Stimulated activated naive B cell treated with anti-CD40 and anti-IgM and Interleukin-4, amounts not matched to agents 10 μg/mL and 1 μg/mL and 100 μg/mL, for 72 hours (primary cell): ENCODE results near the gene RAD51AP2.

Experiments
- ATAC-seq, 2 donors: fragments of 150-1000 bp; cut with Tn5 transposase; replicated peaks; 2 replicates each; pipeline ENCODE4 v1.10.0; 2021; ENCODE audit warnings: moderate library complexity in 1 of 2
- DNase-seq: peaks from one replicate; pipeline ENCODE4 v3.0.0; 2021
- H3K27ac Mint-ChIP-seq: one replicate; pipeline ENCODE4 v1.8.0; 2022; ENCODE audit warnings: mild to moderate bottlenecking, mixed read lengths
- H3K27me3 Mint-ChIP-seq, 2 donors: one replicate each; pipeline ENCODE4 v1.8.0; 2022; ENCODE audit warnings: mixed read lengths in 2 of 2
- H3K36me3 Mint-ChIP-seq, 2 donors: one replicate each; pipeline ENCODE4 v1.8.0; 2022; ENCODE audit warnings: mixed read lengths in 2 of 2, mild to moderate bottlenecking in 1 of 2
- H3K4me1 Mint-ChIP-seq, 2 donors: one replicate each; pipeline ENCODE4 v1.8.0; 2022; ENCODE audit warnings: mixed read lengths in 2 of 2, mild to moderate bottlenecking in 1 of 2
- H3K4me3 Mint-ChIP-seq, 2 donors: one replicate each; pipeline ENCODE4 v1.8.0; 2022; ENCODE audit warnings: mild to moderate bottlenecking in 2 of 2, mixed read lengths in 2 of 2, moderate library complexity in 1 of 2
- H3K9me3 Mint-ChIP-seq, 2 donors: one replicate each; pipeline ENCODE4 v1.8.0; 2022; ENCODE audit warnings: mixed read lengths in 2 of 2, mild to moderate bottlenecking in 1 of 2

The RAD51AP2 gene

GRCh38 chr2:17470855-17471641, 47.2 kb downstream of the RAD51AP2 start:
- Mint-ChIP-seq H3K27ac (no peak overlapping the region), H3K4me3 (no peak overlapping the region), H3K36me3 (peaks cover 2 to 7% of the 10 kb centered on the region in 2 donors), H3K27me3 (peaks cover 0 to 4% of the 10 kb centered on the region in 2 donors), H3K4me1 (no peaks in the 10 kb centered on the region), H3K9me3 (peaks cover 18 to 26% of the 10 kb centered on the region in 2 donors)
- ATAC-seq: no peak
- no peak for DNase-seq

GRCh38 chr2:17461087-17461475, 57.2 kb downstream of the RAD51AP2 start:
- no peak overlapping the region for H3K27ac Mint-ChIP-seq
- no peak overlapping the region for H3K4me3 Mint-ChIP-seq
- H3K27me3 Mint-ChIP-seq: peaks cover 0 to 5% of the 10 kb centered on the region in 2 donors
- H3K36me3 Mint-ChIP-seq: no peaks in the 10 kb centered on the region
- no peak for DNase-seq
- no peaks in the 10 kb centered on the region for H3K4me1 Mint-ChIP-seq
- H3K9me3 Mint-ChIP-seq: peaks cover 0 to 12% of the 10 kb centered on the region in 2 donors
- ATAC-seq: no peak
